ENCODE data around the gene SLCO2B1.

Gene SLCO2B1

DNA sequence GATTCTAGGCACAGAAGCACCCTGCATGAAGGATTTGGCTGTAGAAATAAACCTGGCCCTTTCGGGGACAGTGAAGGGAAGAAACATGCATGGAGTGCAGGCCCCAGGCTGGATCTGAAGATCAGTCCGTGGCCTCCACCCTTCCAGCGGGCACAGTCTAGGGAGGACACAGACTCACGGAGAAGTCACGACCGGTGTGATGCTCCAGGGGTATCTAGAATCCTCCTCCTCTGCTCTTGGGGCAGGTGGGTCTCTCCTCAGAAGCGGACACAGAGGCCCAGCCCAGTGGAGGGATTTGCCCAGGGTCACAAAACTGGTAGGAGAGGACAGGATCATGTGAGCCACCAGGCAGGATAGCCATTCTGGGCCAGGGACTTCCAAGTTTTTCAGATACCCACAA lies 22.4 kb downstream of the SLCO2B1 start:
- no peak for DNase-seq (ENCODE audit: extremely low read depth, low read depth)
- TF ChIP-seq, protein P1, sequence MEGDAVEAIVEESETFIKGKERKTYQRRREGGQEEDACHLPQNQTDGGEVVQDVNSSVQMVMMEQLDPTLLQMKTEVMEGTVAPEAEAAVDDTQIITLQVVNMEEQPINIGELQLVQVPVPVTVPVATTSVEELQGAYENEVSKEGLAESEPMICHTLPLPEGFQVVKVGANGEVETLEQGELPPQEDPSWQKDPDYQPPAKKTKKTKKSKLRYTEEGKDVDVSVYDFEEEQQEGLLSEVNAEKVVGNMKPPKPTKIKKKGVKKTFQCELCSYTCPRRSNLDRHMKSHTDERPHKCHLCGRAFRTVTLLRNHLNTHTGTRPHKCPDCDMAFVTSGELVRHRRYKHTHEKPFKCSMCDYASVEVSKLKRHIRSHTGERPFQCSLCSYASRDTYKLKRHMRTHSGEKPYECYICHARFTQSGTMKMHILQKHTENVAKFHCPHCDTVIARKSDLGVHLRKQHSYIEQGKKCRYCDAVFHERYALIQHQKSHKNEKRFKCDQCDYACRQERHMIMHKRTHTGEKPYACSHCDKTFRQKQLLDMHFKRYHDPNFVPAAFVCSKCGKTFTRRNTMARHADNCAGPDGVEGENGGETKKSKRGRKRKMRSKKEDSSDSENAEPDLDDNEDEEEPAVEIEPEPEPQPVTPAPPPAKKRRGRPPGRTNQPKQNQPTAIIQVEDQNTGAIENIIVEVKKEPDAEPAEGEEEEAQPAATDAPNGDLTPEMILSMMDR (IDR thresholded peaks at IDR 0.05; ENCODE audit: low read depth, low read length): no peak

DNA sequence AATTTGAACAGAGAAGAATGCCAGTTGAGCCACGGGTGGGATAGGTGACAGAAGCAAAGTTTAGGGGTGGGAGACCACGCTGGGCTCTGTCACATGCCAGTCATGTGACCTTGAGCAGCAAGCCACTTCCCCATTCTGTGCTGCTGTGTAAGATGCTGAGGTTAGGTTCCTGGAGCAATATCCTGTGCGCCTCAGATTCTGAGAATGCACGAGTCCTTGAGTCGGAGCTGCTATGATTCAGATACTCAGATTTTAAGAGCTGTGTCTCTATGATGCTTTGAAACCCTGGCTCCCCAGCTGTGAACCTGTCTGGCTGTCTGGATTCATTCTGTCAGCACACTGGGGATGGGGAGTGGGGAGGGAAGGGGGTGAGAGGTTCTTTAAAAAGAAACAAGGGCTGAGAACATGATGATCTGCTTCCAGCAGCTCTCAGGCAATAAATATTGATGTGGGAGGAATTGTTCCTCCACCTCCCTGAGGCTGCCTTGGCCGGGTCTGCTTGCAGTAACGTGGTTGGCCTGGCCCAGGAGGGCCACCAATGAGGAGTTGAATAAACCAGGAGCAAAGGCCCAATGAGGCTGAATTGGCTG lies 24.0 kb downstream of the SLCO2B1 start:
- no peak for DNase-seq (ENCODE audit: extremely low read depth, low read depth)
- TF ChIP-seq, protein P1 (IDR thresholded peaks at IDR 0.05; ENCODE audit: low read depth, low read length): no peak

DNA sequence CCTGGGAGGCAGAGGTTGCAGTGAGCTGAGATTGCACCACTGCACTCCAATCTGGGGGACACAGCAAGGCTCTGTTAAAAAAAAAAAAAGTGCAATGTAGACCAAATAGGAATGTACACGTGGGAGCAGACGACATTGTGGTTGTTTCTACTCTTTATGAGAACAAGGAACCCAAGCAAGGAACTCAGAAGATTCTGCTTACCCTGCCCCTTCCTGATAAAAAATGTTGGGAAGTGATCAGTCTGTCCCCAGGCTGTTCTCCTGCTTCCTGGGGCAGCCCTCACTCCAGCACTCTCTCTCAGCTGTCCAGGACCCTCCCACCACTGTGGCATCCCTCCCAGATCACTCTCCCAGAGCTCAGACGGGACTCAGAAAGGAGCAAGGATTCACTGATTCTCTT lies 31.8 kb downstream of the SLCO2B1 start:
- TF ChIP-seq, protein P1 (IDR thresholded peaks at IDR 0.05; ENCODE audit: low read depth, low read length): no peak
- no peak for DNase-seq (ENCODE audit: extremely low read depth, low read depth)

DNA sequence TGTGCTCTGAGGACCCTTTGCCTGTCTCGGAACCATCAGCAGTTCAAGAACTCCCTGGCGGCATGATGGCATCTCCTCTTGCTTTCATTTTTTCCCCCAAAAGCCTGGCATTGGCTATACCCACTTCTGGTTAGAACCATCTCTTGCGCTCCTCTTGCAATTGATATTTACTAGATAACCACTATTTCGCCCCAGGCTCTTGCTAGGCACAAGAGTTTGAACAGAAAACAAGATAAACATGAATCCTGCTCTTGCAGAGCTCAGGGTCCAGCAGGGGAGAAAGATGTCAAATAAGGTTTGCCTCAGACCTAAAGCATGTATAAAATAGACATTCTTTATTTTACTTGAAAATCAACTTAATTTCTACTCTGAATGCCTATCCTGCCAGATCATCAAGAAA lies 33.1 kb downstream of the SLCO2B1 start:
- TF ChIP-seq, protein P1 (IDR thresholded peaks at IDR 0.05; ENCODE audit: low read depth, low read length): no peak
- DNase-seq (ENCODE audit: extremely low read depth, low read depth): no peak

DNA sequence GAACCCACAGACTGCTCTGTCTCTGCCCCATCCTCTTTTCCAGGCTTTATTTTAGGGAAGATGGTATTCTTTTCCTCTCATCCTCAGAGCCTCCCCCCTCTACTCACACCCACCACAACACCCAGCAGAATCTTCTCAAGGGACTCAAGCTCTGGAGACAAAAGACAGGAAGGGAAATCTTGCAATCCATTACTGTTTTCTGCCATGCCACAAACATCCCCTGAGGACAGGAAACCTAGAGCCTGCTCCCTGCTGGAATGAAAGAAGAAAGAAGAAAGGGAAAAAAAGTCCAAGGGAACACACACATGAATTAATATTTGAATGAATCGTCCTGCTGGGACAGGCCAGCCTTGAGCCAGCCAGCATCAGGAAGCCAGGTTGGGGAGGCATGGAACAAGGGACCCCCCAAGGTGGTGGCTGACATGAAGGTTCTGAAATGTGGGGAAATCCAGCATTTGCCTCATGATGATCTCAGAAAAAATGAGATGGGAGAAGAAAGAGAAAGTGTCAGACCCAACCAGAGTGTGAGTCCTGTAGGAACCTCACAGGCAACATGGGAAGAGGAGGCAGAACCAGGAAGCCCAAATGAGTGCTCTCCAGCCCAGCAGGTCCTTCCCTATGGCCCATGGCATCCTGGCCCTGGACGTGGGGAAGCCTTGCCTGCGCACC lies 34.0 kb downstream of the SLCO2B1 start:
- TF ChIP-seq, protein P1 (IDR thresholded peaks at IDR 0.05; ENCODE audit: low read depth, low read length): no peak
- no peak for DNase-seq (ENCODE audit: extremely low read depth, low read depth)

DNA sequence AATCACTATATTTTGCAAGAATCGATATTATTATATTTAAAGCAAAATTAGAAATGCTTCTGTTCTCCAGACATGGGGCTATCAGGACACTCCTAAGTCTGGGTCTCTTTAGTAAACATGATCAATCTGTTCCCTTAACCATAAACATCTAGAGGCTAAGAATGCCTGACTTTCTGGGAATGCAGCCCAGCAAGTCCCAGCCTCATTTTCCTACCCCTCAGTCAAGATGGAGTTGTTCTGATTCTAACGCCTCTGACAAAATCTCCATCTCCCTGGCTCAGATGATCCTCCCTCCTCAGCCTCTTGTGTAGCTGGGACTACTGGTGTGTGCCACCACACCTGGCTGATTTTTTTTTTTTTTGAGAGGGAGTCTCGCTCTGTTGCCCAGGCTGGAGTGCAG lies 35.0 kb downstream of the SLCO2B1 start:
- DNase-seq (ENCODE audit: extremely low read depth, low read depth): no peak

DNA sequence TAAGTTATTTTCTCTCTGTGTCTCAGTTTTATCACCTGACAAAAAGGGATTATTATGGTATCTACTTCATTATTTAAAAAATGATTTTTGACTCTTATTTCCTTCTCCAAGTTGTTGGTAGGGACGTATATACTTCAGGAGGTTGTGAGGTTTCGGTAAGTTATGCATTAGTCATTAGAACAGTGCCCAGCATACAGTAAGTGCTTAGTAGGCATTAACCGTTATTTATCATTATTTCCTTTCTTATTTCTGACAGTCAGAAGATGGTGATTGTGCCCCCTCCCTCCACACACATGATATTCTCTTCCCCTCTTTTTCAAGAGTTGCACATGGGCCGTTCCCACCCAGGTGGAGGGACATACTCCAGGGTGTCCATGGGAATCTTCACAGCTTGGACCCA lies 36.1 kb downstream of the SLCO2B1 start:
- TF ChIP-seq, protein P1 (IDR thresholded peaks at IDR 0.05; ENCODE audit: low read depth, low read length): no peak
- DNase-seq (ENCODE audit: extremely low read depth, low read depth): no peak

More for the DNA sequence above, 35.0 kb downstream of the SLCO2B1 start:
- TF ChIP-seq, protein P1 (IDR thresholded peaks at IDR 0.05; ENCODE audit: low read depth, low read length): no peak

All from AG09319 (cell line).